ENCODE measurements around the gene BSPRY.
"Not testable (repeated sequence)": the region's sequence is repeated elsewhere in the genome, so short reads cannot be mapped to it uniquely, and the experiment has no call there.

Gene BSPRY

DNA sequence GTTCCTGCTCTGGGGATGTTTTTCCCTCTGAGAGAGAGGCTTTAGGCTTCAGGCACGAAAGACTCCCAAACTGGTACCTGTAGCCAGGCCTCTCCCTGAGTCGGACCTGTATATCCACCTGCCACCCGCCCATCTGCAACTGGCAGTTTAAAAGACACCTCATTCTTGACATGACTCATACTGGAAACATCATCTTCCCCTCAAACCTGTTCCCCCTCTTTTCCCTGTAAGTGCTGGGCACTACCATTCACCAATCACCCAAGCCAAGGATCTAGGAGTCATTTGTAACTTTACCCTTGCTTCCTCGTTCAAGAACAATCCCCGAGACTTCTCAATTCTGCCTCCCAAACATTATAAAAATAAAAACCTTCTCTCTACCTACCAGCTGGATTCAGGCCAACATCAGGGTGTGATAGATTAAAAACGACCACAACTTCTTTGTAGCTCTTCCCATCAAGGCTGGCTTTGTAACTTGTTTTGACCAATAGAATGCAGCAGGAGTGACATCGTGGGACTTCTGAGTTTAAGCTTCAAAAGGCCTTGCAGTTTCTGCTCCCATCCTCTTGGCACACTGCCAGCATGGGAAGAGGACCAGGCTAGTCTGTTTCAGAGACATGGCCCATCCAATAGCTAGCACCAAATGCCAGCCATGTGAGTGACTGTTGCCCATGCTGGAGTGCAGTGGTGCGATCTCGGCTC, 7.5 kb upstream of the BSPRY start:
- no peak for DNase-seq

DNA sequence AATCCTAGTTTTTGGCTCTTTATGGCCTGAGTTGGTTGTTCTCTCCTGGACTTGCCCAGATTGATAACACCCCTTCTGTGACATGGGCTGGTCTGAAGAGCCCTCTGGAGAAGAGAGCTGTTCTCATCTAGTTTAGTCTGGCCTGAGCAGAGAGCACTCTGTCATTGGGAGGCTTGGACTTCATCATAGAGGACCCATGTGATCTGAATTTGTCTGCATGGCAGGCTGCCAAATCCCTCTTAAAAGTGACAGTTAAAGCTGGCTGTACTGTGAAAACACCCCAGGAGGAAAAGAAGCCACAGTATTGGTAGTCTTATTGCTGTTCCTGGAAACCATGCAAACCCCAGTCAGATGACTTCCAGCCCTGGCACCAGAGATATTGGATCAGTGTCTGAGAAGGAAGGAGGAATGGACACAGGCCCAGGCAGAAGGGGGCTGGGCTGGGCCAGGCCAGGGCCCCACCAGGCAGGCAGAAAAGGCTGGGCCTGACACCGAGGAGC, 5.6 kb upstream of the BSPRY start:
- no peak for DNase-seq

DNA sequence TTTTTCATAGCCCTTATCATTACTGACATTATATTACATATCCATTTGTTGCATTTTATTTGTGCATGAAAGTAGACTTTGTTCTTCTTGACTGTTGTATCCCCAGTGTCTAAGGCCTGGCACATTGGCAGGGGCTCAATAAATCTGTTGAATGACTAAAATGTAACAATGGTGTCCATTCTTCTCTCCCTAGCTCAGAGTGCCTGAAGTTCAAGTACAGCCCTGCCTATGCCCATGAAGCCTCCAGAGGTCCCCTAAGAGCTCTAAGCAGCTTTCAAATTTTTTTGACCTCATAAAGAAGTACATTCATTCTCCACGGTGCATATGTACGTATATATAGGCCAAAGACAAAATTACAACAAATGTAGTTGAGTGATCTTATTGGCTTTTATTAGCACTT, 4.2 kb upstream of the BSPRY start:
- no peak for DNase-seq

DNA sequence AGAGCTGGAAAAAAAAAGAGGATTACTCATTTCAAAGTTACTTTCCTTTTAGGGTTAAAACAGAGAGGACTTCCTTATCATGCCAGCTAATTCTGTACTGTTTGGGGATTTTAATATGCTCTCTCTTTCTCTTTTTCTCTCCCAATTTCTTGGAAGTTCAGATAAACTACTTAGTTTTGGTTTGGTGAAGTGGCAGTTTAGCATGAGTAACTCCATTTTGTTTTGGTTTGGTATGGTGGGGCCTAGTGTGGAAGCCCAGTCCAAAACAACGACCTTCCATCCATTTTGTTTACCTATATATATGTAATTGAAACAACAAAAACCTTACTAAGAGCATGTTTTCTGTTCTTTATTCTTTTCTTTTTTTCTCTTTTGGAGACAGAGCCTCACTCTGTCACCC, 3.7 kb upstream of the BSPRY start:
- DNase-seq, result no peak

DNA sequence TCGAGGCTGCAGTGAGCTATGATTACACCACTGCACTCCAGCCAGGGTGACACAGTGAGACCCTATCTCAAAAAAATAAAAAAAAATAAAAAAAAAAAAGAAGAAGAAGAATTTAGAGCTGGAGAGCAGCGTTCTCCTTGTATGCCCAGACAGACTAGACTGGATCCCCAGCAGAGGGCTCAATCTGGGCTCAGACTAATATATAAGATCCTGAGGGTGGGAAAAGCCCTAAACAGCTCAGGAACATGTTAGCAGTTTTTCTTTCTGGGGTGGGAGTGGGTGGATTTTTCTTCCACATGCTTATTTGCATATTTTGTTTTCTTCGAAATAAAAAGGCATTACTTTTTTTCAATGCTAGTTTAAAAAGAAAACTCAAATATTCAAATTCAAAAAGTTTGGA, 904 bp upstream of the BSPRY start:
- DNase-seq, result no peak

DNA sequence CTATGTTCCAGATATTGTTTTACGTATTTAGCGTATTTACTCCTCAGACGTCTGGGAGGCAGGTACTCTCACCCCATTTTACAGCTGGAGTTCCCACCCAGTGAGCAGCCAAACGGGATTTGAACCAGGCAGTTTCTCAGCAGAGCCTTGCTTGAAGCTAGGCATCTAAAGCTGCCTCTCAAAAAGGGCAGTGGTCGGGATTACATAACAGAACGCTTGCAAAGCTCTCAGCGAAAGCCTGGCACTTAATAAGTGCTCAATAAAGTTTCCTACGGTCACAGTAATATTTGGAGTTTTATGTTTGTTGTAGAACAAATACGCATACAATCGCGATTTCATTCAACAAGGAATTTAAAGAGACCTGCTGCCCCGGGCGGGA, 286 bp upstream of the BSPRY start:
- no peak for DNase-seq

DNA sequence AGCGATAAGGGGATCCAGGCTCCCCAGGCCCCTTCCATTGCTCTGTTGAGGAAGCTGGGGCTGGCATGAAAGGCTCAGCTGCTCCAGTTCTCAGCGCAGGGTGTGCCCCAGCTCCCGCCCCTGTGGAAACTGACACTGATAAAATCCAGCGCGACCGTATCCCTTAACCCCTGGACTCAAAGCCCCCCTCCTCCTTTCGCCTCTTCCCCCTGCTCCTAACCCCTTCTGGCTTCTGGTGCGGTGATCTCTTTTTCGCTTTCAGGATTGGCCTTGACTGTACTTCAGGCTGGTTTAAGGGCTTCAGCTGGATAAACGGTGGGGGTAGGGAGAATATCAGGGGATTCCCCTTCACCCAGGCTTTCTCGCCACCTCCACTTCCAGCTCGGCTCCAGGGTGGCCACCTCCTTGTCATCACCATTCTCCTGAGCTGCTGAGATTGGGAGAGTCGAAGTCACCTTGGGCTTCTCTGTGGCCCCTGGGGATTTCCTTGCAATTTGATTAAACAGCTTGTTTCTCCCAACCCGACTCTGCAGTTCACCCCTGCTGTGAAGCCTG, 843 bp downstream of the BSPRY start:
- DNase-seq, result no peak

DNA sequence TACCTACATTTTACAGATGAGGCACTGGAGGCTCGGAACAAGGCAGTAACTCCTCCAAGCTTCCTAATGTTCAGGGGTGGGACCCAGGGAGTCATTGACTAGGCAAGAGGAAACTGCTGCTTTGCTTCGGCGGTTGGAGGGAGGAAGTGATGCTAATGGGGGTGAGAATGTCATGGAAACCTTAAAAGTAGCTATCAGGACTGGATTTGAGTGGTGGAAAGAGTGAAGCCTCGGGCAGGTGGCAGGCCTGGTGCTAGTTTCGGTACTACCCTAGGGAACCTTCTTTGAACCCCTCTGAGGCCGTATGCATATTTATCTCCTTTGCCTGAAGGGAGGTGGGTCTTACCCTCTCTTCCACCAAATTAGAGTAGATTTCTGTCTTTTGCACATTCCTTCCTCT, 1.6 kb downstream of the BSPRY start:
- peak; percentile 18 for DNase-seq

DNA sequence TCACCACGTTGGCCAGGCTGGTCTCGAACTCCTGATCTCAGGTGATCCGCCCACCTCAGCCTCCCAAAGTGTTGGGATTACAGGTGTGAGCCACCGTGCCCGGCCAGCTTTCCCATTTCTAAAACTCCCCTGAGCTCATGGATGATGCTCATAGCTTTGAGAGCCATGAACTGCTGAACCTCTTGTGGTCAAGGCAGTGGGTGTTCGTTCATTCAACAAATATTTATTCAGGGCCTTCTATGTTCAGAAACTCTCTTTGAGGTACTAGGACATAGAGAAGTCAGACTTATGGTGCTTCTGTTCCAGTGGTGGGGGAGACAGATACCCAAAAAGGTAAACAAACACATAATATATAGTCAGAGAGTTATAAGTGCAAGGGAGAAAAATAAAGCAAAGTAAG, 2.7 kb downstream of the BSPRY start:
- no peak for DNase-seq

DNA sequence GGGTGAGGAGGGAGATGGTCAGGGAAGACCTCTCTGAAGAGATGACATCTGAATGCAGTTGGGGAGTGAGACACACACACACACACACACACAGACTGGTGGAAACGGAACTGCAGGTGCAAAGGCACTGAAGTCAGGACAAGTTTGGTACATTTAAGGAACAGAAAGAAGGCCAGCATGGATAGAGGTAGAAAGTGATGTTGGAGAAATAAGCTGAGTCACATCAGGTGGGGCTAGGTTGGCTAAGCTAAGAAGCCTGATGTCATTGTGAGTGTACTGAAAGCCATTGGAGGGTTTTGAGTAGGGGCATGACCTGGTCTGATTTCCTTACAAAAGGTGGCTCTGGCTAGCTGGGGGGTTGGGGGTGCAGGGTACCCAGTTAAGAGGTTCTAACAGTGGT, 3.1 kb downstream of the BSPRY start:
- DNase-seq, result no peak

DNA sequence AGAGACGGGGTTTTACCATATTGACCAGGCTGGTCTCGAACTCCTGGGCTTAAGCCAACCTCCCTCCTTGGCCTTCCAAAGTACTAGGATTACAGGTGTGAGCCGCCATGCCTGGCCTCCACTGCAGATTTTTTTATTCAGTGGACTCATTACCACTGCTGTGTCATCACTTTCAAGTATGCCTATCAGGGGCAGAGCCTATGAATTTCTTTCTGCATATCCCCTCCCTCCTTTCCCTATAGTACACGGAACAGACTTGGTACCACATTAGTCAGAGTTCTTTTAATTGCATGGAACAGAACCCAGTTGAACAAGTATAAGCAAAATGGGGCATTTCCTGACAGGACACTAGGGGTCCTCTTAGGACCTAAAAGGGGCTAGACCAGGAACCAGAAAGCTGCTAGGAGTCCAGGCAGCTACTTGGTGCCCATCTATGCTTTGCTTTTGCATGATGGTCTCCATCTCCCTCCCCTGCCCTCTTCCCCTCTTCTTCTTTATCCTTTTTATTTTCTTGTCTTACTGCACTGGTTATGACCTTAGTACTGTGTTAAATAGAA, 5.8 kb downstream of the BSPRY start:
- no peak for DNase-seq

DNA sequence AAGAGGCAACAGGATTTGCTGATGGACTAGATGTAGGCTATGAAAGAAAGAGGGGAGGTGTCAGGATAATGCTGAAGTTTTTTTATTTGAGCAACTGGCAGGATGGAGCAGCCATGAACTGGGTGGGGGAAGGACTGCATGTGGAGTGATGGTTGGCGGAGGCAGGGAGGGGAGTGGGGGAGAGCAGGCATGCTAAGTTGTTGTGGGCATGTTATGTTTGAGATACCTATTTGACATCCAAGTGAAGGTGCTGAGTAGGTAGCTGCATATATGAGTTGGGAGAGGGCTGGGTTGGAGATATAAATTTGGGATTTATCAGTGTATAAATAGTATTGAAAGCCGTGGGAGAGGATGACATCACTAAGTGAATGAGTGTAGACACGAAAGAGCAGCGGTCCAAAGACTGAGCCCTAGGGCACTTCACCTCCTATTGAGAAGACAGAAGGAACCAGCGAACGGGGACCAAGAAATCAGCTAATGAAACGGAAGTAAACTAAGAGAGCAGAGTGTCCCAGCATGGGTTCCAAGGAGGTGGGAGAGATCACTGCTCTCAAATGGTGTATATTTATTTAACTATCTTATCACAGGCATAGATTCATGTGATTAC, 7.4 kb downstream of the BSPRY start:
- DNase-seq, result no peak

DNA sequence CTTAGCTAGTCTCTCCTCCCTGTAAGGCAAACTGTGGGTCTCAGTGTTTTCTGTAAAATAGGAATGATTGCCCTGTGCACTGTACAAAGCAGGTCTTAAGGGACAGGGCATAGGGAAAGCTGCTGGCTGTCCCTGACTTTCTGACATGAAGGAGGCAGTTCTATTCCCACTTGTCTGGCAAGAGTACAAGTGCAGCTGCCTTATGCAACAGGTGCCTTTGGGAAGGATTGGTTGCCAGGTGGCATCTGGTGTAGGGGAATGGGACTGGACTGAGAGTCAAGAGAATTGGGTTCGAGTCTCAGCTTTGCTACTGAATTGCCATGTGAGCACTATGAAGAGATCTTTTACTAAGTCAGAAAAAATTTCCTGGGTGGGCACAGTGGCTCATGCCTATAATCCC, 10.0 kb downstream of the BSPRY start:
- DNase-seq, result no peak

DNA sequence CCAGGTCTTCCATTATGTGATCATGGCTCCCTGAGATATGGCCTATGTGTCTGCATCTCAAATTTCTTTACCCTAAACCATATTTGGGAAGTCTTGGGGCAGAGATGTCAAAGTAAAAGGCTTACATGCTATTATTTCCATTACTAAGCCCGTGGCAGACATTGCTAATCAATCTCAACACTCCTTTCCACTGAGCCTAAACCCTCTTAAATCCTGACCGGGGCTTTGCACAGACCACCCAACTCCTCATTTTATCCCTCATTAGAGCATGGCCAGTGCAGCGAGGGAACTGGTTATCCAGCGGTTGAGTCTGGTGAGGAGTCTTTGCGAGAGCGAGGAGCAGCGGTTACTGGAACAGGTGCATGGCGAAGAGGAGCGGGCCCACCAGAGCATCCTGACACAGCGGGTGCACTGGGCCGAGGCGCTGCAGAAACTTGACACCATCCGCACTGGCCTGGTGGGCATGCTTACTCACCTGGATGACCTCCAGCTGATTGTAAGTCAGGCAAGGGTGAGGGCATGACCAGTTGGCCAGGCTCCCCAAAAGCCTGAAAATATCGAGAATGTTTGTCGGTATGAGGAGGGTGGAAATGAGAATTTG, 11.0 kb downstream of the BSPRY start:
- DNase-seq, result no peak

DNA sequence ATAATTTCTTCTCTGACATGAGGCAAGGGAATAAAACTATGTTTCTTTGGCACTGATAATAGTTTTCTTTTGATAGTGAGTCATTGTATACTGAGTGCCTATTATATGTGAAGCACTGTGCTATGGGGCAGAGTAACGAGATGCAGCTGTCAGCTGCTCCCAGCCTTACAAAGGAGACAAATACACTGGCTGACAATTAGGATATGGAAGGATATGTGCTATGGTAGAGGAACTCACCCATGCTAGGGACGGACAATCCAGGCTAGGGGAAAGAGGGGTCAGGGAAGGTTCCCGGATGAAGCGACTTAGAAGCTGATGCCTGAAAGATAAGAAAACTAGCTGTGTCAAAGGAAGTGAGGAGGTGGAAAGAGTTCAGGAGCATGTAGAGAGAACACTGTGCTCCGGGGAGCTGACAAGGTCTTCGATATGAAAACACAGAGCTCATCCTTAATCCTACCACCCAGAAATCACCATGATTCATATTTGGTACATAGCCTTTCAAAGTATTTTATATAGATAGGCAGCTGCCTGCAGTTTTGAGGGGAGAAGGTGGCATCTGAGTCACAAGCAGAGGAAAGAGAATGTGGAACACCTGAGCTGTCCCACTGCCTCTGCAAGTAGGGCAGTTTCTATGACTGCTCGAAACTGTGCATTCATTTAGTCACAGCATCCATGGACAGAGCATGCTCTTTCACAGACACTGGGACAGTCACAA, 12.1 kb downstream of the BSPRY start:
- DNase-seq, result peak; percentile 35

DNA sequence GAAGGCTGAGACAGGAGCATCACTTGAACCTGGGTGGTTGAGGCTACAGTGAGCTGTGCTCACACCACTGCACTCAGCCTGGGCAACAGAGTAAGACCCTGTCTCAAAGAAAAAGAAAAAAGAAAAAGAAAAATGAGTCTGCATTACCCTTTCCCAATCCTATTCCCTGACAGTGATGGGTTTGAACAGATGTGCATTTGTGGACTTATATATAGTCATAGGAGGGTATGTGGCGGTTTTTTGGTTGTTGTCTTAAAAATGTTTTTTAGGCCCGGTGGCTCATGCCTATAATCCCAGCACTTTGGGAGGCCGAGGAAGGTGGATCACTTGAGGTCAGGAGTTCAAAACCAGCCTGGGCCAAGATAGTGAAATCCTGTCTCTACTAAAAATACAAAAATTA, 14.0 kb downstream of the BSPRY start:
- DNase-seq, result no peak

DNA sequence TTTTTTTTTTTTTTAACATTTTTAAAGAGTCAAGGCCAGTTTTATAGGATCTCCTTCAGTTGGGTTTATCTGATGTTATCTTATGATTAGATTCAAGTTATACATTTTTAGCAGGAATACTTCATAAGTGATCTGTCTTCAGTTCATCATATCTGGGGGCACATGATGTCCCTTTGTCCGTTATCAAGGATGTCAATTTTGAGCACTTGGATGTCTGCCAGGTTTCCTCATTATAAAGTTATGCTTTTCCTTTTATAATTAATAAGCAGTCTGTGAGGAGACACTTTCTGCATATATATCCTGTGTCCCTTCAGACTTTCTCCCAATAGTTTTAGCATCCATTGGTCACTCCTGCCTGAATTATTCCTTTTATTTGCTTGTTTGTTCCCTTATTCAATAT, 15.6 kb downstream of the BSPRY start:
- no peak for DNase-seq

DNA sequence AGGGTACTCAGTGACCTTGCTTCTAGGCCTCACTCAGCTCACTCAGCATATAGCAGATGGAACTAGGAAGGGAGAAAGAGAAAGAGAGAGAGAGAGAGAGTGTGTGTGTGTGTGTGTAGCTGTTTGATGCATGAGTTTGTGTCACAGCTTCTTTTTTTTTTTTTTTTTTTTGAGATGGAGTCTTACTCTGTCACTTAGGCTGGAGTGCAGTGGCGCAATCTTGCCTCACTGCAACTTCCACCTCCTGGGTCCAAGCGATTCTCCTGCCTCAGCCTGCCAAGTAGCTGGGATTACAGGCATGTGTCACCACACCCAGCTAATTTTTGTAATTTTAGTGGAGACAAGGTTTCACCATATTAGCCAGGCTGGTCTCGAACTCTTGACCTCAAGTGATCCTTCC, 16.3 kb downstream of the BSPRY start:
- DNase-seq, result not testable (repeated sequence)

DNA sequence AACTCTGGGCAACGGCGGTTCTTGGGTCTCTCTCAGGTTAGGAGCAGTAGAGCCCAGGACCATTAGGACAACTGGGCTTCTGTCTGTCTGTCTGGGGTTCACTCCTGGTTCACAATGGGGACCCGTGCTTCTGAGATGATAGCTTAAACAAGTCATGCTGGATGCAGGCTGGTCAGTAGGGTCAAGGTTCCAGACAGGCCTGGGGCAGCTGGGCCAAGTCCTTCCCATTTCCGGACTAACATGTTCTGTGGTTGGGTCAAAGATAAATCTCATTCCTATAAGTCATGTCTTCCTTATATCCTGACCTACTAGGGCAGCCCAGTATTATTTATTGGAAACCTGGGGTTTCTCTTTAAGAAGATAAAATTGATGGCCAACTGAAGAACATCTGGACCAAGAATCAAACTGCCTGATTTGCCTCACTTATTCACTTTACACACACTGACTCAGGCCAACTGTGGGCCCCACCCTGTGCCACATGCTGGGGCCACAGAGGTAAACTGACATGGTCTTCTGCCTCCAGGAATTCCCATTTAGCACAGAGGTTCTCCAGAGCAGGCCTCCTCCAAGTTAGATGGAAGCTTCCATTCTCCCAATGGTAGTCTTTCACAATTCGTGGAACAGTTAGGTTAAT, 19.1 kb downstream of the BSPRY start:
- no peak for DNase-seq

DNA sequence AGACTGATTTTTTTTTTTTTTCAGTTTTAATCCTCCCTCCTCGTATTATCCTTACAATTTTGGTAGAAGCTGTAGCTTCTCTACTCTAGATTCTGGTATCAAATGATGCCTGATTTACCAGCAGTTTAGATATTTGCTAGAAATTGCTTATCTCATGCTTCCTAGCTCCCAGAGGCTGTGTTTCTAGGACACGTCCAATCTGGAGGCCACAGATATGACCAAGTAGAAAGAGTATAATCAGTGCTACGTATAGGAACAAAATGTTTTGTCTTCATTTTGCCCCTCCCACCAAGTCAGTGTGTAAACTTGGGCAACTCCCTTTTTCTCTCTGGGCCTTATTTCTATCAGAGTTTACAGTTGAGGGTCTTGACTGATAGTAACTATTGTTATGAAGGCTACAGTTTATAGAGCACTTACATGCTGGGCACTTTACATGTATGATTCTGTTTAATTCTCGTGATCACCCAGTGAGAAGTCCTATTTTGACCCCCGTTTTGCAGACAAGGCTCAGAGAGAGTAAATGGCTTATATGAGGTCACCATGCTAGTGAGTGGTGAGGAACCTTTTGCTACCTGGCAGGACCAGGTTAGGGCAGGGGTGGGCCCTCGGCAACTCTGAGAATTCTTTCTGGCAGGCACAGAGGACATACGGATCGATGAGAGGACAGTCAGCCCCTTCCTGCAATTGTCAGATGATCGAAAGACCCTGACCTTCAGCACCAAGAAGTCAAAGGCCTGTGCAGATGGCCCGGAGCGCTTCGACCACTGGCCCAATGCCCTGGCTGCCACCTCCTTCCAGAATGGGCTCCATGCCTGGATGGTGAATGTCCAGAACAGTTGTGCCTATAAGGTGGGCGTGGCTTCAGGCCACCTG, 19.9 kb downstream of the BSPRY start:
- no peak for DNase-seq

DNA sequence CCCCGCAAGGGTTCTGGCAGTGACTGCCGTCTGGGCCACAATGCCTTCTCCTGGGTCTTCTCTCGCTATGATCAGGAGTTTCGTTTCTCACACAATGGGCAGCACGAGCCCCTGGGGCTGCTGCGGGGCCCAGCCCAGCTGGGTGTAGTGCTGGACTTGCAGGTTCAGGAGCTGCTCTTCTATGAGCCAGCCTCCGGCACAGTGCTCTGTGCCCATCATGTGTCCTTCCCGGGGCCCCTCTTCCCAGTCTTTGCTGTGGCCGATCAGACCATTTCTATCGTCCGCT, 20.5 kb downstream of the BSPRY start:
- no peak for DNase-seq

DNA sequence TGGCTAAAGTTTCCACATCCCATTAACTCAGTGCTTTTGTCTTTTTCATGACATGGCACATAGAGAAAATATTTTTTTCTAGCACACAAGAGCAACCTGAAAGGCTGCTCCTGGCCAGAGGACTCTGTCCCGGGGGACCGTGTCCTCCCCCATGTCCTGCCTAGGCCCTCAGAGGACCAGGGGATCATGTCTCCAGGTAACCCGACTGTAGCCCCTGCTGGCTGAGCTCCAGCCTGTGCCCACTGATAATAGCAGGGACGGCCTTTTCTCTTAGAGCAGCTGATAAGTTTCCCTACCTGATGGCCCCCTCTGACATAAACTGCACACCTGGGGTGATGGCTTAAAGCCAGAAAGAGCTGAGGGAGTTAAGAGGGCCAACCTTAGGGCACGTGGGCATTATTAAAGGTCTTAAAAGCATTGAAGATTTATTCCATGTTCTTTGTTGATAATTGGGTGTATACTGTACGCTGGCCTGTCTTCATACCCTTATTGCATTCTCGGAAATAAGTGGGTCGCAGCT, 21.5 kb downstream of the BSPRY start:
- no peak for DNase-seq

Data from activated naive CD4-positive, alpha-beta T cell treated with Interleukin-2 at 50 U/mL for 16 hours (primary cell).